ENCODE data around the gene FADS6. TPM values are rescaled to one million over a fixed set of nuclear protein-coding genes. Genes with fewer than 3 reads are reported as not detected.
A peak's percentile ranks its signal among the peaks of the same experiment; 100 is the strongest.

FADS6 gene
- total RNA-seq, 4 donors from 2014 or later = not detected

DNA sequence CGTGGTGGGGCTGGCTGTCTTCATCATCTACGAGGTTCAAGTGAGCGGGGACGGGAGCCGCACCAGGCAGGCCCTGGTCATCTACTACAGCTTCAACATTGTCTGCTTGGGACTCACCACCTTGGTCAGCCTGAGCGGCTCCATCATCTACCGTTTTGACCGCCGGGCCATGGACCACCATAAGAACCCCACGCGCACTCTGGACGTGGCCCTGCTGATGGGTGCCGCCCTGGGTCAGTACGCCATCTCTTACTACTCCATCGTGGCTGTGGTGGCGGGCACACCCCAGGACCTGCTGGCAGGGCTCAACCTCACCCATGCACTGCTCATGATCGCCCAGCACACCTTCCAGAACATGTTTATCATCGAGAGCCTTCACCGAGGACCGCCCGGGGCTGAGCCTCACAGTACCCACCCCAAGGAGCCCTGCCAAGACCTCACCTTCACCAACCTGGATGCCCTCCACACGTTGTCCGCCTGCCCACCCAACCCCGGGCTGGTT is 37.2 kb upstream of the FADS6 start:
- Histone ChIP-seq H3K36me3 (no peaks in the 10 kb centered on the region), H3K4me3 (no peak overlapping the region), H3K27me3 (peaks cover 0 to 13% of the 10 kb centered on the region in 2 donors), H3K27ac (no peak overlapping the region), H3K9me3 (no peaks in the 10 kb centered on the region), H3K4me1 (no peaks in the 10 kb centered on the region)
- TF ChIP-seq, protein P1, sequence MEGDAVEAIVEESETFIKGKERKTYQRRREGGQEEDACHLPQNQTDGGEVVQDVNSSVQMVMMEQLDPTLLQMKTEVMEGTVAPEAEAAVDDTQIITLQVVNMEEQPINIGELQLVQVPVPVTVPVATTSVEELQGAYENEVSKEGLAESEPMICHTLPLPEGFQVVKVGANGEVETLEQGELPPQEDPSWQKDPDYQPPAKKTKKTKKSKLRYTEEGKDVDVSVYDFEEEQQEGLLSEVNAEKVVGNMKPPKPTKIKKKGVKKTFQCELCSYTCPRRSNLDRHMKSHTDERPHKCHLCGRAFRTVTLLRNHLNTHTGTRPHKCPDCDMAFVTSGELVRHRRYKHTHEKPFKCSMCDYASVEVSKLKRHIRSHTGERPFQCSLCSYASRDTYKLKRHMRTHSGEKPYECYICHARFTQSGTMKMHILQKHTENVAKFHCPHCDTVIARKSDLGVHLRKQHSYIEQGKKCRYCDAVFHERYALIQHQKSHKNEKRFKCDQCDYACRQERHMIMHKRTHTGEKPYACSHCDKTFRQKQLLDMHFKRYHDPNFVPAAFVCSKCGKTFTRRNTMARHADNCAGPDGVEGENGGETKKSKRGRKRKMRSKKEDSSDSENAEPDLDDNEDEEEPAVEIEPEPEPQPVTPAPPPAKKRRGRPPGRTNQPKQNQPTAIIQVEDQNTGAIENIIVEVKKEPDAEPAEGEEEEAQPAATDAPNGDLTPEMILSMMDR (IDR thresholded peaks at IDR 0.05) = no peak
- no peak for TF ChIP-seq POLR2A (IDR thresholded peaks at IDR 0.05)
- intact Hi-C loops (cut with DNase I; ENCODE audit: low total_unique reads) = no loop called here
- no peak for DNase-seq

DNA sequence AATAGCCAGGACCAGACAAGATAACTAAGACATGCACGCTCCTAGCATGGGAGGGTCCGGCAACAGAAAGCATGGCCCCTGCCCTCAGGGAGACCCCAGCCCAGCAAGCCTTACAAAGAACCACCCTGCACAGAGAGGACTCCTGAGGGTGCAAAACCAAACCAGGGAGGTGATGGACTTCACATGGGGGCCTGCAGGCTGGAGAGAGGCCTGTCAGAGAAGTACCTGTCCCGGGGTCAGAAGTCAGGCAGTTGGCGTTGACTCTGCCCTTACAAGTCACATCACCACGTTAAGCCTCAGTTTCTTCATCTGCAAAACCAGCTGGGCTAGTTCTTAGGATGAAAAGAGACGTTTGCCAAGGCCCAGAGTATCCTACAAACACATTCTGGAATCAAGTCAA is 35.4 kb upstream of the FADS6 start:
- H3K27ac ChIP-seq = no peak overlapping the region
- DNase-seq = no peak
- TF ChIP-seq, protein P1 (IDR thresholded peaks at IDR 0.05) = no peak
- TF ChIP-seq POLR2A (IDR thresholded peaks at IDR 0.05) = no peak
- intact Hi-C loops (cut with DNase I; ENCODE audit: low total_unique reads) = no loop called here
- H3K27me3 ChIP-seq = peaks cover 0 to 2% of the 10 kb centered on the region in 2 donors
- no peak overlapping the region for H3K4me3 ChIP-seq
- H3K4me1 ChIP-seq = peaks cover 0 to 4% of the 10 kb centered on the region in 2 donors
- no peaks in the 10 kb centered on the region for H3K9me3 ChIP-seq
- H3K36me3 ChIP-seq = no peaks in the 10 kb centered on the region

DNA sequence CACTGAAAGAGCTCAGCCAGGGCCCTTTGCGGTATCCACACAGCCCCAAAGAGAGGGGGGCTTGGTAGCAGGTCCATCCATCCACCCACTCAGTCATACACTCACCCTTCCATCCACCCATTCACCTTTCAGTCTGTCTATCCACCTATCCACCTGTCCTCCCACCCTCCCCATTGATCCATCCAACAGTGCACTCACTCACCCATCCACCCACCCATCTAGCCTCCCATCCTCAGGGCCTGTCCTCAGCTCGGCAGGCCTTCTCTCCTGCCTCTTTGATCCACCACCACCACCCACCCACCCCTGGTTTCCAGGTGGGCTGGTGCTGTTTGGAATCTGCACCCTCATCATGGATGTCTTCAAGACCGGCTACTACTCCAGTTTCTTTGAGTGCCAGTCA is 31.8 kb upstream of the FADS6 start:
- Histone ChIP-seq H3K27me3 (no peaks in the 10 kb centered on the region), H3K4me1 (peaks cover 0 to 11% of the 10 kb centered on the region in 2 donors), H3K9me3 (no peaks in the 10 kb centered on the region), H3K36me3 (no peaks in the 10 kb centered on the region), H3K4me3 (no peak overlapping the region), H3K27ac (no peak overlapping the region)
- TF ChIP-seq, protein P1 (IDR thresholded peaks at IDR 0.05) = no peak
- no peak for TF ChIP-seq POLR2A (IDR thresholded peaks at IDR 0.05)
- no peak for DNase-seq
- intact Hi-C loops (cut with DNase I; ENCODE audit: low total_unique reads) = no loop called here

DNA sequence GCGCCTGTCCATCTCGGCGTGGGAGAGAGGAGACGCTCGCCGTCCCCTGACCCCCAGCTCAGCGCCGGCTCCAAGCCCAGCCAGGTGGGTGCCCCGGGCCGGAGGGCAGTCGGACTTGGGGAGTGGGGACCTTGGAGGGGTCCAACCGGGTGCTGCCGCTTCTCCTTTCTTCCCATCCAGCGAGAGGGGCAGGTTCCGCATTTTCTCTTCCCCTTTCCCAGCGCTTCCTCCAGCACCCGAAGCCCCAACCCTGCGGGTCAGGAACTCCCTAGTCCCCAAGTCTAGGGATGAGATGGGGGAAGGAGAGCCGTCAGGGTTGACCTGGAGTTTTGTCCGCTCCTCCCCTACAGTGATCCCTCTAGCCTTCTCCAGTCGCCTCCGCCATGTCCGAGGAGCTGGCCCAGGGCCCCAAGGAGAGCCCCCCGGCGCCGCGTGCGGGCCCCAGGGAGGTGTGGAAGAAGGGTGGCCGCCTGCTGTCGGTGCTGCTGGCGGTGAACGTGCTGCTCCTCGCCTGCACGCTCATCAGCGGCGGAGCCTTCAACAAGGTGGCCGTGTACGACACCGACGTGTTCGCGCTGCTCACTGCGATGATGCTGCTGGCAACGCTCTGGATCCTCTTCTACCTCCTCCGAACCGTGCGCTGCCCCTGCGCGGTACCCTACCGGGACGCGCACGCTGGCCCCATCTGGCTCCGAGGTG is 31.0 kb upstream of the FADS6 start, which contains the start of gene OTOP2:
TSS of gene OTOP2 (plus strand) at position 24 of the 699 bp plus-strand sequence. CDS start at position 384, 360 bp downstream.
- no peaks in the 10 kb centered on the region for H3K9me3 ChIP-seq
- H3K27ac ChIP-seq = no peak within 1 kb of the TSS
- H3K27me3 ChIP-seq = no peaks in the 10 kb centered on the region
- peak within 1 kb of the TSS; percentile 27 to 32 for H3K4me3 ChIP-seq
- intact Hi-C loops (cut with DNase I; ENCODE audit: low total_unique reads) = no loop called here
- no peaks in the 10 kb centered on the region for H3K36me3 ChIP-seq
- H3K4me1 ChIP-seq = peaks cover 0 to 11% of the 10 kb centered on the region in 2 donors
- TF ChIP-seq, protein P1 (IDR thresholded peaks at IDR 0.05) = no peak
- DNase-seq = no peak

DNA sequence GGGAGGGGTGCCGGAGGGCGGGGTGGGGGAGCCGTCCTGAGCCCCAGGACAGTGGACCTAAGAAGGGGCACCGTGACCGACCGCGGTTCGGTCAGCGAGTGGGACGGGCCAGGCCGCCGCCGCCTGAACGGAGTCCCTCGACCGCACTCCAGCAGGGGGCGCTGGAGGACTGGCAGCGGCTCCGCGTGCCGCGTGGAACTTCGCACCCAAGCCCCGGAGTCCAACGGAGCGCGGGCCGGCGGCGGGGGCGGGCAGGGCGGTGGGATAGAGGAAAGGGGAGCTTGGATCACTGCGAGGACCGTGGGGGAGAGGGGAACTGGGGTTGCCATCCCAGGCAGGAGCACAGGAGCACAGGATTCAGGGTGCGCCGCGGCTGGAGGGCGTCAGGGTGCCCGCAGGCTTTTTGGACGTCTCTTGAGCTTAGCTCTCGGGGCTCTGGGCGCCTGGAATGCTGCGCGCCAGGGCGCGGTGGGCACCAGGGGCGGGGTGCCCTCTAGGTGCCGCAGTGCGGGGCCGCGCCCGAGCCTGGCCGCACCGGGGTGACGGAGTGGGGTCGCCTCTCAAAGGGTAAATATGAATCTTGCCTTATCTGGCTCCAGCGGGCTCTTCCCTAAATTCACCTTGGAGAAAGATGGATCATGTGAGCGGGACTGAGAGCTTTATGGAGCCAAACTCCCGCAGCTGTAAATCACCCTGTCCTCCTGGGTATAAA is 30.3 kb upstream of the FADS6 start:
- H3K4me1 ChIP-seq = peaks cover 0 to 11% of the 10 kb centered on the region in 2 donors
- H3K36me3 ChIP-seq = no peaks in the 10 kb centered on the region
- intact Hi-C loops (cut with DNase I; ENCODE audit: low total_unique reads) = no loop called here
- TF ChIP-seq, protein P1 (IDR thresholded peaks at IDR 0.05) = peak; percentile 62 to 84 (median 72)
- no peak for TF ChIP-seq POLR2A (IDR thresholded peaks at IDR 0.05)
- peak overlapping the region; percentile 27 to 32 for H3K4me3 ChIP-seq
- no peak overlapping the region for H3K27ac ChIP-seq
- peak; percentile 59 to 62 for DNase-seq
- H3K27me3 ChIP-seq = no peaks in the 10 kb centered on the region
- H3K9me3 ChIP-seq = no peaks in the 10 kb centered on the region

Measured in uterus (tissue), 4 donors.